MM.1S (cell line): ENCODE results near the gene TGIF1.

Experiments
- EZH2 ChIP-seq: fragments of 300-600 bp; sonication (generic); optimal IDR thresholded peaks from 2 replicates; pipeline ENCODE3; 2017; ENCODE audit warnings: low read depth, mild to moderate bottlenecking, antibody characterized with exemption, low read length, mixed read lengths
- TF ChIP-seq, protein P1 (sequence below): fragments of 300-600 bp; sonication (generic); IDR thresholded peaks from 2 replicates; pipeline ENCODE4 v1.5.1; 2016; ENCODE audit warnings: antibody characterized with exemption, low read length, mixed read lengths

GRCh38 chr18:3425030-3425429, 24.9 kb upstream of the TGIF1 start:
- TF ChIP-seq, protein P1, sequence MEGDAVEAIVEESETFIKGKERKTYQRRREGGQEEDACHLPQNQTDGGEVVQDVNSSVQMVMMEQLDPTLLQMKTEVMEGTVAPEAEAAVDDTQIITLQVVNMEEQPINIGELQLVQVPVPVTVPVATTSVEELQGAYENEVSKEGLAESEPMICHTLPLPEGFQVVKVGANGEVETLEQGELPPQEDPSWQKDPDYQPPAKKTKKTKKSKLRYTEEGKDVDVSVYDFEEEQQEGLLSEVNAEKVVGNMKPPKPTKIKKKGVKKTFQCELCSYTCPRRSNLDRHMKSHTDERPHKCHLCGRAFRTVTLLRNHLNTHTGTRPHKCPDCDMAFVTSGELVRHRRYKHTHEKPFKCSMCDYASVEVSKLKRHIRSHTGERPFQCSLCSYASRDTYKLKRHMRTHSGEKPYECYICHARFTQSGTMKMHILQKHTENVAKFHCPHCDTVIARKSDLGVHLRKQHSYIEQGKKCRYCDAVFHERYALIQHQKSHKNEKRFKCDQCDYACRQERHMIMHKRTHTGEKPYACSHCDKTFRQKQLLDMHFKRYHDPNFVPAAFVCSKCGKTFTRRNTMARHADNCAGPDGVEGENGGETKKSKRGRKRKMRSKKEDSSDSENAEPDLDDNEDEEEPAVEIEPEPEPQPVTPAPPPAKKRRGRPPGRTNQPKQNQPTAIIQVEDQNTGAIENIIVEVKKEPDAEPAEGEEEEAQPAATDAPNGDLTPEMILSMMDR = no peak
- TF ChIP-seq EZH2 = no peak
